NCI-H774 (cell line): ENCODE measurements around the gene GPANK1.
A peak's percentile ranks its signal among the peaks of the same experiment; 100 is the strongest.

Experiments
- DNase-seq: peaks from one replicate; lab custom pipeline; 2025; lab: John Stamatoyannopoulos, UW

GPANK1 gene

GRCh38 chr6:31662124-31662723 lies 2.6 kb downstream of the GPANK1 start:
- no peak for DNase-seq

DNA sequence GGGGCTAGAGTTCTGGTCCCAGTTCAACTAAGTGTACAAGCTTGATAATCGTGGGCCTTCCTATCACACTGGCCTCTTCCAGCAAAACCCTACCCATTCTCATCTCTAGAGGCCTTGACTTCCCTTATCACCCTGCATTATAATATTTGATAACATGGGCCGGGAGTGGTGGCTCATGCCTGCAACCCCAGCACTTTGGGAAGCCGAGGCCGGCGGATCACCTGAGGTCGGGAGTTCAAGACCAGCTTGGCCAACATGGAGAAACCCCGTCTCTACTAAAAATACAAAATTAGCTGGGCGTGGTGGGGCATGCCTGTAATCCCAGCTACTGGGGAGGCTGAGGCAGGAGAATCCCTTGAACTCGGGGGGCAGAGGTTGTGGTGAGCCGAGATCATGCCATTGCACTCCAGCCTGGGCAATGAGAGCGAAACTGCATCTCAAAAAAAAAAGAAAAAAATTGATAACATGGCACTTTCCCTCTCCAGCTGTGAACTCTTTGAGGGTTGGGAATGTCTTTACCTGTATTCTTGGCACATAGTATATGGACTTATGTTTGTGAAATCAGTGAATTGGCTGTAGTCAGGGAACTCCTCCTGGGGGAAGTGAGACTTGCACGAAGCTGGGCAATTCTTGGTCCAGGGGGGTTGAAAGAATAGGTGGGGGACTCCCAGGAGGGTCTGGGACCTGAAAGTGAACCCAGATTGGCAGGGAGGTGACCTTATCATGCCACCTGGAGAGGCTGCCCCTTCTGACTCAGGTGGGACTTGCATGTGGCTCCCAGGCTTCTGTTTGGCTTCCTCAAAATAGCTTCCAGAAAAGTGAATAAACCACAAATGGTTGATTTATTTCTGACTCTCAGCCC lies 3.3 kb downstream of the GPANK1 start:
- DNase-seq: no peak

- peak; percentile 79 for DNase-seq
These were observed 4.2 kb downstream of the GPANK1 start, which contains the start of gene C6orf47 for GRCh38 chr6:31660381-31661261. Gene C6orf47, minus strand, starts transcription at chr6:31660778. Its CDS starts 831 bp downstream, at chr6:31659947.

DNA sequence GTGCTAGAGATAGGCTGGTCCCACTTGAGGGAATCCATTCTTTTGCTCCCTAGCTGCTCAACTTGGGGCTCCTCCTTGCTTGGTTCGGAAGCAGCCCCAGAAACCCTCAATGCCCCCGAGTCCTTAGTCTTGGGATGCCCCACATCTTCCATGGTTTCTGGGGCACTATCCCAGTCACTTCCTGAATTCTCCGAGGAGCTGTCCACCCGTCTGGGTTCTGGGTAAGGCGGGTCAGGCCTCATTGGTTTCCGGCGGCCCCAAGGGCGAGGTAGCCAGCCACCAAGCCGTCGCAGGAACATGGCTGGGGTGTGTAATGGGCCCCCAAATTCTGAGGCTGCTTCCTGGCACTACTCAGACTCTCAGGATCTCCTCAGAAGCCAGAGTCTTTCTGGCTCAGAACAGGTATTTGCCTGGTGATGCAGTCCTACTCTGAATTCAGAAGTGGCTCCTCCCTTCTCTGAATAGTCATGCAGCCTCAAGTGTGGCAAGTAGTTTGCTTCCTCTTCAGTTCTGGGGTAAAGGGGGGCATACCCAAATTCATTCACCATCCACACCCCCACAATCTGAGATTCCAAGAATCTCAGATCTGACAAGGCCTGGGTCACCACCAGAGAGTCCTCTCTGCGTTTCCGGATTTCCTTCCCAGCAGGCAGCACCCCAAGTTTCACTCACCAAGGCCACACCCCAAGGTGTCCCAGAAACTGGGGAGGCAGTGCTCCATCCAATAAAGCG lies 5.0 kb downstream of the GPANK1 start:
- DNase-seq: peak; percentile 0

DNA sequence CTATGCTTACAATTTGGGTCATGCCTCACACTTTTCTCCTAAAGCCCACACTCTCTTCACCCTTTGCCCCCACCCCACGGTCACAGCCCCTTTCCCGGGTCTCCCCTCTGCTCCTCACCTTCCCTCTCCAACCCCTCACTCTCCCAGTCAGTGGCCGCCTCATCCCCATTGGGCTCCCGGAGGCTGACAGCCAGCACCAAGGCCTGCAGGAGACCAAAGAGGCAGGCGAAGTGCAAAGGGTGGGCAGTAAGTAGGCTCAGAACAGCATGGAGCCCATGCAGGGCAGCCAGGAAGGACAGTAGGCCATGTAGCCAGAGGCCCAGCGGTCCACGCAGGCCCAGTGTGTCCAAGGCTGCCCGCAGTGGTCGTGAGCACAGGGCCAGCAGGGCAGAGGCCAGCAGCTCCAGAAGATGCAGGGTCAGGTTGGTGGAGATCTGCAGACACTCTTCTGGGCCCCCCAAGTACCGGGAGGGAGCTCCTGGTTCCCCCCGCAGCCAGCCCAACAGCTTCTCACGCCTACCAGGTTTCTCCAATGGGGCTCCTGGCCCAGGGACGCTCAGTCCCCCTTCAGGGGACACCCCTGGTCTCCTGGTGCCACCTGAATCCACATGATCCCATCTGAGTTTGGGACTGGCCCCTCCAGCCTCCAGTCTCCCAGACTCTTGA lies 5.7 kb downstream of the GPANK1 start:
- DNase-seq: no peak

DNA sequence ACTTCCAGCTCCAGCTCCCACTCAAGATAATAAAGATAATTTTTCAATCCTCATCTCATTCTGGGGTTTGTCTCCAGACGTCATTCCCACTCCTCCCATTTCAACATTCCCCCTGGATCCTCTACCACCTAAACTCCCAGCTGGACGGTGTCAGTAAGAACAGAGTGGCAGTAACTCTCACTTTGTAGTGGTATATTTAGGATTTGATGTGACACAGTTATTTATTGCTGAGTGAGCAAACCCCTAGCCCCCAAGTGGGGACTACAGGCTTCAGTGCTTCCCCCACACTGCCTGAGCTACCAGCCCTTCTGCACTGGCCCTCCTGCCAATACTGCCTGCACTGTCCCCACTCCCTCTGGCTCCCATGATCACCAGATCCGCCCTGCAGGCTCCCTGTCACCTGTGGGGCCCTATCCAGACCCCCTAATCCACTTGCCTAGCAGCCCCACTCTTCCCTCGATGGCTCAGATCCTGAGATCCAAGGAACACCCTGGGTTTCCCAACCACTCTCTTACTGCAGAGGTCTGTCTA lies 6.6 kb downstream of the GPANK1 start:
- no peak for DNase-seq

DNA sequence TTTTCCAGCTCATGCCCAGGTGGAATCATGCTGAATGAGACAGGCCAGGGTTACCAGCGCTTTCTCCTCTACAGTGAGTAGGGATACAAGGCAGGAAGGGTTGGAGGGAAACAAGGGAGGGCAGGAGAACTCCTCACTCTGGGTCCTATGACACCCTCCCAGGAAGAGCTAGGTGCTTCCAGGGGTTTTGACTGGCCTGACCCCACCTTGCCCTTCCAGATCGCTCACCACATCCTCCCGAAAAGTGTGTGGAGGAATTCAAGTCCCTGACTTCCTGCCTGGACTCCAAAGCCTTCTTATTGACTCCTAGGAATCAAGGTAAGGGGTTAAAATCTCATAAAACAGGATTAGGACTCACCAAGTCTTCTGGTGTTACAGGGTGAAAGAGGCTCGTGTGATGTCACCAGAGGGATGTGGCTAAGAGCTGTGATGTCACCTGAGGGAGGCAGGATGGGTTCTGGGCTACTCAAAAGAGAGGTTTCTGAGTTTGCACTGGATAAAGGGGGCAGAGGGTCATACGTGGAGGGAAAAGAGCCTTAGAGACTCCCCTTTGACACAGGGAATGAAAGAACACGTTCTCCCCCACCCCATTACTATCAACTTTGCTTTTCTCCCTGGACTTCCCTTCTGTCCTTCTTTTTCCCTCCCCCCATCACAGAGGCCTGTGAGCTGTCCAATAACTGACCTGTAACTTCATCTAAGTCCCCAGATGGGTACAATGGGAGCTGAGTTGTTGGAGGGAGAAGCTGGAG lies 7.2 kb downstream of the GPANK1 start:
- DNase-seq: no peak

- no peak for DNase-seq
These were observed 9.2 kb downstream of the GPANK1 start, which contains the start of gene APOM for GRCh38 chr6:31655349-31656237. Gene APOM, plus strand, starts transcription at chr6:31655894. Its CDS starts 73 bp downstream, at chr6:31655967.

GRCh38 chr6:31654574-31655348 lies 10.0 kb downstream of the GPANK1 start:
- DNase-seq: no peak

- peak; percentile 91 for DNase-seq
These were observed 11.7 kb downstream of the GPANK1 start for GRCh38 chr6:31652925-31653724.

DNA sequence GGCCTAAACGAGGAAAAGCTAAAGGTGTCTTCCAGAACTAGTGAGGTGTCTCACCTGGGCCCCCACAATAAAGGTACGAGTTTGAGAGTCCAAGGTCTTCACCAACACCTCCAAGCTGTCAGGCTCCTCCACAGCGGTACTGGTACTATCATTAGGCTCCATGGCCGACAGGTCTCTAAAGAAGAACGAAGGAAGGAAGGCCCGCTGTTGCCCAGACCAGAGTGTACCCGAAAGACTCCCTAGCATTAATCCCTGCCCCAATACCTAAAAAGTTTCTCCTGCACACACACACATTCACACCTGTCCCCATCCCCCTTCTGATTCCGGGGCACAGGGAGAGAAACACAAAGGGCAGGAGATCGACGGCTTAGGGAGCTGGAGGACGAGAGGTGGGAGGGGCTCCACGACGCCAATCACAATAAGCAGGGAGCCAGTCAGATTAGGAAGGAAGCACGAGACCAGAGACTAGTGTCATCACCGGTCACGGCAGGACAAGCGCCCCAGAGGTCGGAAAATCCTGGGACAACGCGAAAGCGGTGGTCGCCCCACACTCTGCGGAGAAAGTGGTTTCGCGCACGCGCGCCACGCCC lies 13.1 kb downstream of the GPANK1 start:
- DNase-seq: peak; percentile 37

- no peak for DNase-seq
These were observed 19.5 kb downstream of the GPANK1 start for GRCh38 chr6:31645325-31645724.

DNA sequence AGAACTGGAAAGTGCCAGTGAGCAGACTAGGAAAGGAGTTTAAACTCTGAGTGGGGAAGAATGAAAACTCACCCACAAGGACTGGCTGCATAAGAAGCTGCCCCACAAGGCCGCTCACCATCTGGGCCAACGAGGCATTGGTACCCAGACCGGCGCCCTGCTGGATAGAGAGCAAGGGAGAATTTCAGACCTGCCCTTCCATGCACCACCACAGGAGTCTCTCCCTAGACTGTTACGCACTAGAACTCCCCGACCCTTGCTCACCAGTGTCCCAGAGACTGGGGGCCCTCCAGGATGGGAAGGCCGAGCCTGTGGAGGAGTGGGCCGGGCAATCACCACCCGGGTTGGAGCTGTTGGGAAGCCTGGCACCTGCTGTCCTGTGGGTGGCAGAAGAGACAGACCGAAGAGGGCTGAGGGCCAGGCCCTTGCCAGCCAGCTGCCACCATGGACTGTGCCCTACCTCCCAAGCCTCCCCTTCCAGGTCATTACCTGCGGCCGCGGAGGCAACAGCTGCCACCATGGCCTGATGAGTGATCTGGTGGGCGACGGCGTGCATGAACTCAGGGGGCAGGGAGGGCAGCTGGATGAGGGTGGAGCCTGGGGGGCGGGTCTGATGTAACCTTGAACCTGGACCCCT lies 20.9 kb downstream of the GPANK1 start:
- DNase-seq: no peak

- DNase-seq: no peak
These were observed 21.8 kb downstream of the GPANK1 start for GRCh38 chr6:31642798-31643570.

DNA sequence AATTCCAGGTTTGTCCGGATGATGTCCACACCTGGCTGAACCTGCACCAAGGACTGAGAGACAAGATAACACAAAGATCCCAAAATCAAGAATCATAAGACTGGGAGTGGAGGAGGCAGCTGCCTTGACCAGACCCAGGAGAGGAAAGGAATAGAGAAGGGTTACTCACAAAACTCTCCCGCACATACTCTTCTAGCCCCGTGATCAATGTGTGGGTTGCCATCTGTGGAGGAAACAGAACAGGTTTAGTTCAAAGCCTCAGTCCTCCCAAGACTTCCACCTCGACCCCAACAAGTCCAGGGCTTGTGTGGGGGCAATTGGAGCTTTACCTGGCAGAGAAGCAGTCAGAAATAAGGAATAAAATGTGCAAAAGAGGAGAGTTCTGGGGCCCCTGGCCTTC lies 23.4 kb downstream of the GPANK1 start:
- DNase-seq: no peak

GRCh38 chr6:31640612-31641011 lies 24.2 kb downstream of the GPANK1 start:
- no peak for DNase-seq
